ENCODE data around the gene LRRC75B.
"Not testable (repeated sequence)": the region's sequence is repeated elsewhere in the genome, so short reads cannot be mapped to it uniquely, and the experiment has no call there.

LRRC75B gene

DNA sequence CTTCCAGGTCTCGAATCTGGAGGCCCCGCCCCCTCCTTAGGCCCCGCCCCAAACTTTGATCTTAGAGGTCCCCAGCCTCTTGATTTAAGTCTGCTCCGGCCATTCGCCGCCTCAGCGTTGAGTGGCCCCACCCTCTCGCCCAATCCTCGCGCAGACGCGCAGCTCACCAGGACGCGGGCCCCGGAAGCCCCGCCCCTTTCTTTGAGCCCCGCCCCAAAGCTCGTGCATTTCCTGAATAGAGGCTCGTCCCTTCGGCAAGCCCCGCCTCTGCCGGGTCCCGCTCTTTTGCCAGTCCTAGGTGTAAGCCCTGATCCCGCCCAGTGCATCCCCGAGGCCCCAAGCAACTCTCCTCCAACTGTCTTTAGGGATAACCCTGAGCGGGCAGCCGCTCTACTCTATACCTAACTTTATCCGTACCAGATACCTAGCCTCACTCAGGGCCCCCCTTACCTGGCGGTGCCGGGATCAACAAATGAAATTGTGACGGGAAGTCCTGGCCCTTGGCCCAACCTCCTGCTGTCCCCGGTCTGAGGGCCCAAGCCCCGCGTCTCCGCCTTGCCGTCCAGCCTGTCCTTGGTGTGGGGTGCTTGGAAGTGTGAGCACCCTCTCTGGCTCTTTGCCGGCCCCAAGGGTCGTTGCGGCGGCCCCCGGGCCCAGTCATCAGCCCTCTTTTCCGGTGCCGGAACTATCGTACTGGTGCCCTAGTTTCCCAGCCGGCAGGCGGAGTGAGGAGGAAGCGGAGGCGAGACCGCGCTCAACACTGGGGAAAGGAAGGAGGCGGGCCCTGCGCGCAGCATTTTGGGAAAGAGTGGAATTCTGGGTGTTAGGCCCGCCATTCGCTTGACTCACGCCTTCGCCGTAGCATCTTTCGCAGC lies 37.5 kb downstream of the LRRC75B start, which contains the start of gene SNRPD3:
TSS of gene SNRPD3 (plus strand) at position 835 of the 875 bp plus-strand sequence. CDS start 1,676 bp downstream, outside the sequence.
- FAIRE-seq (peak; percentile 94), DNase-seq (ENCODE audit: insufficient read length, low spot score) (peak; percentile 91)

DNA sequence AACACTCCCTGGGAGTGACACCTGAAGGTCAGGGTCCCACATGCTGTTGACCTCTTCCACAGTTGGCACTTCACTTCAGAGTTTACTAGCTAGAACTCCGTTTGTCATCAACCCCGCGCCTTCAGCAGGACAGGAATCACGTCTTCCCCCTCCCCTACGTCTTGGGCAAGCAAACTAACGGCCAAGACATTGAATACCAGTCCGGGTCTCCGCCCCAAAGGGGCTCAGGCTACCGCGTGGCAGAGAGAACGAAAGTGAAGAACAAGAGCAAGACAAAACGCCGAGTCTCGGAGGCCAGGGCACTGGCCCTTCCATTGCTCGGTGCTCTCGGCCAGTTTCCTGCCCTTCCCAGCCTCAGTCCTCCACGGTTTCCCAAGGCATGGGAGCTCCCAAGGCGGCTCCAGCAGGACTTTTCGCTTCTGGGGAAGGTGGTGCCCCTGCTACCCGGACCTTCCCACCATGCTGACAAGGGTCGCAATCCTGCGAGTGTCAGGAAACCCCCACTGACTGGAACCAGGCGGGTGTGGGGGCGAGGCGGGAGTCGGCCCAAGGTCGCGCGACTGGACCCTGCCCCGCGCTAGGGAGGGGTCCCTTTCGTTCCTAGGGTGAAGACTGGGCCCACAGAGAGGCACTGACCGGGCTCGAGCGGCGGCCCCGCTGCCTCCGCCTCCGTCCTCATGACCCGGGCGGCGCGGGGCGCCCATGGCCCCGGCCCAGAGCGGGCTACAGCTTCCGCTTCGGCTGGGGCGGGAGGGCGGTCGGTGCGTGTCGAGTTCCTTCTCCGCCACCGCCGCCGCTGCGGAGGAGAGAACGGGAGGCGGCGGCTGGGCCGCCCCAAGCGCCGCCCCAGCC lies 38.3 kb downstream of the LRRC75B start, which contains the start of gene GUCD1:
TSS of gene GUCD1 (minus strand) at position 826 of the 852 bp plus-strand sequence. CDS start at position 679, 147 bp downstream.
- peak; percentile 25 for DNase-seq (ENCODE audit: insufficient read length, low spot score)
- peak; percentile 81 for FAIRE-seq

DNA sequence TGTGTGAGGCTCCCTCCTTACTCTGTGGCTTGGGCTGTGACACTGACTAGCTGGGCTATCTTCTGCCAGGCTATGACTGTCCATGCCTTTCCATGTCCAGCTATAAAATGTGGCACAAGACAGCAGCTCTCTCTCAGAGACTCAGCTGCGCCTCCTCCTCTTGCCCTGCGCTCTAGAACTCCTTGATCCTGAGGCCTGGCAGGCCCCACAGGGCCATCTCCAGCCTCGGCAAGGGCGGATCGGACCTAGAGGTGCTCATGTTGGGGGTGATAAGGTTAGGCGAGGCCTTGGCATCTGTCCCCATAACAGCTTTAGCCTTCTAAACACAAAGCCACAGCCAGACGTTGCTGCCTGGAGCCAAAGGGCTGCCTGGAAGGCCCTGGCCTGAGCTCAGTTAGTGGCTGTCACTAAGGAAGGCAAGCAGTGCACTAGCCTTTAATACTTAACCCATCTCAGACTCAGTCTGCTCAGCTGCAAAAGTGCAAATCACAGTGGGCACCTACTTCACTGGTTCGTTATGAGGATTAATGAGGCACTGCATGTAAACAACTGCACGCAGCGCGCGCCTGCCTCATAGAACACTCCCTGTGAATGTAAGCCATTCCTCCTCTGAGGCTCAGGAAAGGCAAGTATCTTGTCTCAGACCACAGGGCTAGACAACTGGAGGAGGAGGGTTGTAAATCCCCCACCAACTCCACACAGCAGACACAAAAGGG lies 39.1 kb downstream of the LRRC75B start:
- DNase-seq (ENCODE audit: insufficient read length, low spot score) (no peak), FAIRE-seq (peak; percentile 23)

DNA sequence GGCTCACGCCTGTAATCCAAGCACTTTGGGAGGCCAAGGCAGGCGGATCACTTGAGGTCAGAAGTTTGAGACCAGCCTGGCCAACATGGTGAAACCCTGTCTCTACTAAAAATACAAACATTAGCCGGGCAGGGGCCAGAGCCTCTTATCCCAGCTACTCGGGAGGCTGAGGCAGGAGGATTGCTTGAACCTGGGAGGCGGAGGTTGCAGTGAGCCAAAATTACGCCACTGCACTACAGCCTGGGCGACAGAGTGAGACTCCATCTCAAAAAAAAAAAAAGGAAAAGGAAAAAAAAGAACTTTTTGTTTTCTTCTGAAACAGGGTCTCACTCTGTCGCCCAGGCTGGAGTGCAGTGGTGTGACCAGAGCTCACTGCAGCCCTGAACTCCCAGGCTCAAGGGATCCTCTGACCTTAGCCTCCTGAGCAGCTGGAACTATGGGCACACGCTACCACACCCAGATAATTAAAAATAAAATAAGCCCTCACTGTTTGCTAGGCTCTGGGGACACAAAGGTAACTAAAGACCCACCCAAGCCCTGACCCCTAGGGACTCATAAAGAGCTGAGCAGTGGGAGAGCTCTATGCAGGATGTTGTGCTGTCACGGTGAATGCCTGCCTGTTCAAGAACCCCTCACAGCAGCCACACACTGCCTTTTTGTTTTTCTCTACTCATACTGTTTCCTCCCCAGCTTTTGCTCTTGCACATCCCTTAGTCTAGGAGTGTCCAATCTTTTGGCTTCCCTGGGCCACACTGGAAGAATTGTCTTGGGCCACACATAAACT lies 40.2 kb downstream of the LRRC75B start:
- peak; percentile 40 for FAIRE-seq
- not testable (repeated sequence) for DNase-seq (ENCODE audit: insufficient read length, low spot score)

DNA sequence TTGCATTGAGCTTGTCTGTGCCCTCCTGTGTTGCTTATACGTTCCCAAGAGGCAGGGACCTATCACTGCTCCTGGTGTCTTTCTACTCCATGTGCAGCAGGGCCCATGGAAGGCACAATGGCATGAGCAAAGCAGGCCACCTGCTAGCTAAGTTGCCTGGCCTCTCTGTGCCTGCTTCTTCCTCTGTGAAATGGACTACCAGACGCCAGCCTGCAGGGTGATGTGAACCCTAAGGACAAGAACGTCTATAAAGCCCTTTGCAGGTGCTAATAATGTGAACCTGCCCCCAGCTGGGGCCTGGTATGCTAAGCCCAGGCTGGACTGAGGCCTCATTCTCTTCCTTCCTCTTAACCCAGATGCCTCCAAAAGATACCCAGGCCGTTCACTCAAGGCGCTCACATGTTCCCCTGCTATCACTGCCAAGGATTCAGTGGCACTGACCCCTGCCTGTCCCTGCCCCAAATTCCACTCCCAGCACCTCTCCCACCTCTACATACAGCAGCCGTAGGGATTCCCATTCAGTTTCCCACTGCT lies 41.9 kb downstream of the LRRC75B start:
- no peak for FAIRE-seq
- DNase-seq (ENCODE audit: insufficient read length, low spot score) = no peak

DNA sequence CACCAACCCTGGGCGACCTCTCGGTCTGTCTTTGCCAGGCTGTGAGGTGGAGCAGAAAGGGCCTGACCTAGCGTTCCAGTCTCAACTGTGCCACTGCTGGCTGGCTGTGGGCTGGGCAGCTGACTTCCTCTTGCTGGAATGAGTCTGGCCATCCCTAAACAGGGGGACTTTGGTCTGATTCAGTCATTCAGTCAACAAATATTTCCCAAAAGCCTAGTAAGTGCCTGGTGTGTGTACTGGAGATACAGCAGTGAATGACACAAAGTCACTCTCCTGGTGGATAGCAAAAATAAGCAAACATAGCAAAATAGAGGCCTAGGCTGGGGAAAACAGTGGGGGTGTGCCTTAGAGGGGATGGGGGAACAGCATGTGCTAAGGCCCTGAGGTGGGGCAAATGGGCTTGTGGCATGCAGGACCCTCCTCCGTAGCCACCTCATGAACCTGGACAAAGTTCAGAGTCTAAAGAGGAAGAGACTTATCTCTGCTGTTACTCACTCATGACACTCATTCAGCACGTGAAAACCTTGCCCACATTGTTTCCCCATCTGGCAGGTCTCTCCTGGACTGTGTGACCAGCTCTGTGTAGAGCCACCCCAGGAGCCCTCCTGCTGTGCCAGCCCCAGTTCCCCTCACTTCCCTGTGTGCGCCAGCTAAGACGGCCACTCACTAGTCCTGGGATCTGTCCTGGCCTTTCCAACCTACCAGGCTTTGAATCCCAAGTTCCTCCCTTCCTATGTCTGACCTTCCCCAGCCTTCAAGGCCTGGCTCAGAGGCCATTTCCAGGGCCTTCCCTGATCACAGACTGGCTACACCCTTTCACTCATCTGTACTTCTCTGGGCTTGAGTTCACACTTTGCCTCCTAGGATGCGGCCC lies 42.6 kb downstream of the LRRC75B start:
- no peak for FAIRE-seq
- DNase-seq (ENCODE audit: insufficient read length, low spot score) = no peak

DNA sequence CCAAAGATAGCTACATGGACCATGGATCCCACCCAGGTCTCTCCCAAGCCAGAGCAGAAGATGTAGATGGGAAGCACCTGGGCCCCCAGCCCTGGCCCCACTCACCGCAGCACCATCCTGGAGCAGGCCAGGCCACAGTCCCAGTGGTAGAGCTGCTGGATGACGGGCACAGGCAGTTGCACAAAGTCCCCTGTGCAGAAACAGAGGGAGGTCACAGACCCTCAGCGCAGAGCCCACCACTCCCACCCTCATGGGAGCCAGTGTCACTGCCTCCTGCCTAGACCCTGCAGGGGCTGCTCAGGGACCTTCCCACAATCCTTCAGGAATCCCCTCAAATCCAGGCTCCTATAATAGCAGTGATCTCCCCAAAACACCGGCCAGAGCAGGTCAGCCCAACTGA lies 44.1 kb downstream of the LRRC75B start:
- FAIRE-seq = no peak
- DNase-seq (ENCODE audit: insufficient read length, low spot score) = no peak

DNA sequence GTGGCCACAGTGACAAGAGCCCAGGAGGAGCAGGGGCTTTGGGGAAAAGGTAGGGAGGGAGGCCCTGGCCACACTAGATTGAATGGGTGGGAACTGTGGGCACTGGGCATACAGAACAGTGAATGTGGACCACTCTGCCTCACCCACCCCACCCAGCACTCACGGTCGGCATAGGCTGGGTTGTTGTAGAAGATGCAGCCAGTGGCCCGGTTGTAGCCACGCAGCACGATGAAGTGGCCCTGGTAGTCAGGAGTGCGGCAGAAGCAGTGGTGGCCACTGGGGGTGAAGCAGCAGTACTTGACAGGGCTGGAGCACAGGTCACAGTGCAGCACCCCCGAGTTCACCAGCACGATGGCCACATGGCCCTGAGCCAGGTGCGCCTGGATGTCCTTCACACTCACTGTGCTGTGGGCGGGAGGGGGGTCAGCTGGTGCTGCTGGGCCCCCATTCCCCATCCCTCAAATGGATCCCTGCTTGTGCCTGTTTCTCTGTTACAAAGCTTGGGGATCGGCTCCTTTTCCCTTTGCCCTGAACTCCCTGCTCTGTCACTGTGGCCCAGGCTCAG lies 49.1 kb downstream of the LRRC75B start:
- DNase-seq (ENCODE audit: insufficient read length, low spot score) (no peak), FAIRE-seq (no peak)

DNA sequence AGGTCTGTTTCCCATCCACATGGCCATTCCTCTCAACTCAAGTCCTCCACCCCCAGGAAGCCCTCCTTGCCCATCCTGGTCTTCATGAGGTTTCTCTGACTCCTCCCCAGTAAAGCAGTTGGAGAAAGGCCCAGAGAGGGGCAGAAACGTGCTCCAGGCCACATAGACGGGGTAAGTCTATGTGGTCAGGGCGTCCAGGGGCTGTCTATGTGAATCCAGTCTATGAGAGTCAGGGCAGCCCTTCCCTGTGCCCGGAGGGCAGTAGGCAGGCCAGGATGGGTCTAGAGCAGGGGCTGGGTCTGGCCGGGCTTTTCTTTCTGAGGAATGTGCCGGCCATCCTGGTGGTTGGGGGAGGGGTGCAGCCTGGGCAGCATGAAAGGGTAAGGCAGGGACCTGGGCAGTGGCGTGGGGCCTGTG lies 49.7 kb downstream of the LRRC75B start:
- FAIRE-seq = no peak
- DNase-seq (ENCODE audit: insufficient read length, low spot score) = no peak

DNA sequence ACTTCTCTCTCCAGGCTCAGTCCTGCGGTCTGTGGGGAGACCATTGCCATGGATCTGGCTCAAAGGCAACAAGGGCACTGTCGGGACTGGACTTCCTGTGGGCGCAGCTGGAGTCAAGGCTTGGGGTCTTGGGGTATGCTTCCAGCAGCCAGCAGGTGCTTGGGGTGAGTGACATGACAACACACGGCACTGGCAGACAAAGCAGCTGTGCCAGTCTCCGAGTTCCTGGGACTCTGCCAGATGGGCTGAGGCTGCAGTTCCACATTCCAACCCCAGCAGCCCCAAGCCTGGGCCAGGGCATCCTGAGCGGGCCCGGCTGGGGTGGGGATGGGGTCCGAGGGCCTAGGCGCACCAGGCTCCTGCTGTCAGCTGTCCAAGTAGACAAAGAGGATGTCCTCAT lies 50.2 kb downstream of the LRRC75B start:
- DNase-seq (ENCODE audit: insufficient read length, low spot score) = no peak
- FAIRE-seq = no peak

DNA sequence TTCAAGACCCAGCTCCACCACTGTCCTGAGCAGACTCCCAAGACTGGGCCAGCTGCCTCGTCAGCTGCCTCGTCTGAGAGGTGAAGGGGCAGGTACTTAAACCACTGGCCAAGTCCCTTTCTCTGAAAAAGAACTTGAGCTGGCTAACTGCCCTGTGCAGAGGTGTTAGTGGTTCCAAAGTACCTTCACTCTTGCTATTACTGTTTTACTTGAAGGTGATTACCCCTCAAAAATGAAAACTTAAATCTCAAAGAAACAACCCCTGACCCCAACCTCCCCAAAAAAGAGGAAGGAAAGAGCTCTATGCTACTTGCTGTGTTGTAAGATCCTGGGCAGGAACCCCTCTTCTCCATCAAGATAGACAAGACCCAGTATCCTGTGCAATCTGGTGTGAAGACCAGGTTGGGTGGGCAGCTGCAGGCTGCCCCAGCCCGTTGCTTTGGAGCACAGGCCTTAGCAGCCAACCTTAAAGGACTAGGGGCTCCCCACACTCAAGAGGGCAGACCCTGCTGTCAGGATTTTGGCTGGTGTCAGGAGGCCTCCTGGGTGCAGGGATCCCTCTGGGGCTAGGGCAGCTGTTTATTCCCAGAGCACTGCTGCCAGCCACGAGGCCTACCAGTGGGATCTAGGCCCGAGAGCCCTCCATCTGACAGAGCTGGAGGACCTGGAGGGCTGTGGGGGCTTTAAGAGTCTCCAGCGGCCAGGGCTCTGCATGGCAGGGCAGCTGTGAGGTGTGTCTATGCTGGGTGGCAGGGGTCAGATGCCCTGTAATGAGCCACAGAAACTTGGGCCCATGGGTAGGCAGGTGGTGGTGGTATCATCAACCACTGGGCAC lies 51.0 kb downstream of the LRRC75B start:
- FAIRE-seq = no peak
- DNase-seq (ENCODE audit: insufficient read length, low spot score) = no peak

DNA sequence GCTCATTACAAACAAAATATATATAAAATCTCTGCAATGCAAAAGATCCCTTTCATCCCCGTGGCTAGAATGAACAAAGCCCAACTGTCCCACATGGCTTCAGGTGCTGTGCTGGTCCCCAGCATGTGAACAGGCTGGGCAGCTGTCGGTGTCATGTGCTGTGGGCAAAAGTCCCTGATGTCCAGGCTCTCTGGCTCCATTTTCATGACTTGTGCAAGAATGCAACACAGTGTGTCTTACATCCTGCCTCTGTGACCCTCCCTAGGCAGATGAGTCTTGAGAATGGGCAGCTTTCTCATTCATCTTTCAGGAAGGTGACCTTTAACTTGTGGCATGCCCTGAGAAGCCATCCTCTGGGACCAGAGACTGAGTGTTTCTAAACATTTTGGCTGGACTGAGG lies 52.4 kb downstream of the LRRC75B start:
- no peak for FAIRE-seq

DNA sequence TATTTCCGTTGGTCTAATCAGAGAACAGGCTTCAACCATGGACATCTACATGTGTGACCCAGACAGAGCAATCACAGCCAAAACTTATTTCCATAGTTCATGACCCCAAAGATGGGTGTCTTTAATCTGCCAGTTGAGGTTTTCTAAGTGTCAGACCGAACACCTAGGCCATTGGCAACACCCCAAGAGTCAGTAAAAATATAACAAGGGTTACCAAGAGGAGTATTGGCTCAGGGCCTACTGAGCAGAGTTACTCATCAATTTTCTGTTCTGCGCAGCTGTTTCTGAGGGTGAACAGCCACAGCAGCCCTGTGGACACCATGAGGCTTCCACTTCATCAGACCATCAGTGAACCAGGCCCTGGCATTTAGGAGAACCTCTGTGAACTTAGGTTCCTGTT lies 56.8 kb downstream of the LRRC75B start:
- FAIRE-seq = no peak
- no peak for DNase-seq (ENCODE audit: insufficient read length, low spot score)

More for the DNA sequence above, 52.4 kb downstream of the LRRC75B start:
- no peak for DNase-seq (ENCODE audit: insufficient read length, low spot score)
